ENCODE data around the gene BANF2. TPM values are rescaled to one million over a fixed set of nuclear protein-coding genes. Genes with fewer than 3 reads are reported as not detected.

Gene BANF2
- total and polyA plus RNA-seq, 2 of the 13 experiments (the other 11 are each of a cell fraction or from before 2014, with no cell fraction given) = 0.35 TPM; not detected in 1

DNA sequence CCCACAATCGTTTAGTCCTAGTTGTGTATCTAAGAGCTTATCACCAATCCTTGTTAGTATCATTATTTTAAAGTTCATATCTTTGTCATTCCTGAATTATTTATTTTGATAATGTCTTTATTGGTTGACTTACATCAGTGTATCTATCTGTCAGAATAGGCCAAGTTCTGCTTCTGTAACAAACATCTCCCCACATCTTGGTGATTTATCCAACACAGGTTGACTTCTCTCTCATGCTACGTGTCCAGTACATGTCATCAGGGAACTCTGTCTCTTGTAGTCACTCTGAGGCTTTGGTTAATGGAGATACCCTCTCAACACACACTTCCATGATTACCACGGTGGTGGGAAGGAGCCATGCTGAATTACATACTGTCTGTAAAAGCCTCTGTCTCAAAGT lies 38.4 kb downstream of the BANF2 start:
- intact Hi-C loops (cut with micrococcal nuclease; ENCODE audit: unreplicated experiment) = loop anchor here (10.0 kb wide), 1 partner anchor 713 kb away; no protein-coding TSS in a partner anchor
- in situ Hi-C loops (cut with HindIII; ENCODE audit: extremely low pct_ligation_motif_present, low pct_unique_long_range_greater_than_20kb) = no loop called here
- Histone ChIP-seq H3K4me3 (replicated peaks in 1 of 3; ENCODE audit: insufficient read depth in 1 of 3, low read depth in 2 of 3, low read length in 3 of 3) (no peak overlapping the region), H3K79me2 (ENCODE audit: insufficient read depth, low read length) (no peaks in the 10 kb centered on the region), H4K20me1 (ENCODE audit: insufficient read depth, low read length) (no peaks in the 10 kb centered on the region), H3K27ac (ENCODE audit: extremely low read length, insufficient read depth, low read length) (no peak overlapping the region), H3K27me3 (ENCODE audit: control insufficient read depth in 1 of 2, insufficient read depth in 2 of 2, low read length in 2 of 2) (peaks cover 7 to 39% of the 10 kb centered on the region in 2 experiments; a peak in 4 of 5 replicates), H3K4me2 (ENCODE audit: low read depth, low read length) (no peak overlapping the region), H3K4me1 (ENCODE audit: insufficient read depth, low read length) (peaks cover 14% of the 10 kb centered on the region), H3K36me3 (replicated peaks in 1 of 2; ENCODE audit: control insufficient read depth in 1 of 2, insufficient read depth in 2 of 2, low read length in 2 of 2) (no peaks in the 10 kb centered on the region), H2AFZ (ENCODE audit: low read length) (no peak overlapping the region), H3K9me3 (ENCODE audit: low read length) (peaks cover 4% of the 10 kb centered on the region; the same call in 1 of the 2 replicates), H3K9ac (ENCODE audit: insufficient read depth, low read depth, low read length) (no peak overlapping the region)
- no peak for ATAC-seq
- FAIRE-seq = no peak
- ChIA-PET CTCF (ENCODE audit: low intra/inter-chr PET ratio, low total read pairs) (no interaction called here), POLR2A (no interaction called here)
- 8% methylated on average over 3 of the region's 3 CpGs for WGBS (ENCODE audit: low lambda C conversion rate)
- no TSS peak for BruUV-seq (replicated peaks)
- DNase-seq (ENCODE audit: low spot score) = no peak
- TF ChIP-seq ZNF12 (CRISPR knock-in tag; IDR thresholded peaks at IDR 0.05) (peak; percentile 99), ZNF34 (CRISPR knock-in tag; IDR thresholded peaks at IDR 0.05; ENCODE audit: borderline replicate concordance) (no peak)

DNA sequence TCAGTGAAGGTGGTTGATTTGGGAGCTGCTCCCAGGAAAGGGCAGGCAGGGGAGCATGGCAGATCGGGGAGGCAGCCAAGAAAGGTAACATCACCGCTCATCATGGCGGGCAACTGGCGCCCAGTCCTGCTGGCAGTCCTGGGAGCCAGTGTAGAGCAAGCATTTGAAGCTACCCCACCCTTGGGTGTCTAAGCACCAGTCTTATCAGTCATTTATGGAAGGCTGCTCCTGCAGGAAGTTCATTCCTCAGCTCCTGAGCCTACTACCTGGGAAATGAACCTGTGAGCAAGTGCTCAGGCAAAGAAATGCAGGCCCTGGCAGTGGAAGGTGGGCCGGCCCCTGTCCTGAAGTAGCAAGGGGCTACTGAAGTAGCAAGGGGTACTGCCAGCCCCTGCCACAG lies 41.5 kb downstream of the BANF2 start:
- in situ Hi-C loops (cut with HindIII; ENCODE audit: extremely low pct_ligation_motif_present, low pct_unique_long_range_greater_than_20kb) (no loop called here), intact Hi-C loops (cut with micrococcal nuclease; ENCODE audit: unreplicated experiment) (no loop called here)
- Histone ChIP-seq H3K36me3 (replicated peaks in 1 of 2; ENCODE audit: control insufficient read depth in 1 of 2, insufficient read depth in 2 of 2, low read length in 2 of 2) (no peaks in the 10 kb centered on the region), H3K4me2 (ENCODE audit: low read depth, low read length) (no peak overlapping the region), H3K27ac (ENCODE audit: extremely low read length, insufficient read depth, low read length) (no peak overlapping the region), H2AFZ (ENCODE audit: low read length) (no peak overlapping the region), H3K4me1 (ENCODE audit: insufficient read depth, low read length) (no peaks in the 10 kb centered on the region), H4K20me1 (ENCODE audit: insufficient read depth, low read length) (no peaks in the 10 kb centered on the region), H3K9ac (ENCODE audit: insufficient read depth, low read depth, low read length) (no peak overlapping the region), H3K79me2 (ENCODE audit: insufficient read depth, low read length) (no peaks in the 10 kb centered on the region), H3K4me3 (replicated peaks in 1 of 3; ENCODE audit: insufficient read depth in 1 of 3, low read depth in 2 of 3, low read length in 3 of 3) (no peak overlapping the region), H3K27me3 (ENCODE audit: control insufficient read depth in 1 of 2, insufficient read depth in 2 of 2, low read length in 2 of 2) (peaks cover 1 to 39% of the 10 kb centered on the region in 2 experiments; a peak in 3 of 5 replicates), H3K9me3 (ENCODE audit: low read length) (peaks cover under 1% of the 10 kb centered on the region; the same call in 1 of the 2 replicates)
- DNase-seq (ENCODE audit: low spot score) (no peak), FAIRE-seq (no peak), ATAC-seq (no peak)
- 71% methylated on average over 5 of the region's 5 CpGs for WGBS (ENCODE audit: low lambda C conversion rate)
- CTCF ChIA-PET (ENCODE audit: low intra/inter-chr PET ratio, low total read pairs) = no interaction called here
- BruUV-seq (replicated peaks) = no TSS peak
- POLR2A ChIA-PET = no interaction called here
- TF ChIP-seq, protein P1, sequence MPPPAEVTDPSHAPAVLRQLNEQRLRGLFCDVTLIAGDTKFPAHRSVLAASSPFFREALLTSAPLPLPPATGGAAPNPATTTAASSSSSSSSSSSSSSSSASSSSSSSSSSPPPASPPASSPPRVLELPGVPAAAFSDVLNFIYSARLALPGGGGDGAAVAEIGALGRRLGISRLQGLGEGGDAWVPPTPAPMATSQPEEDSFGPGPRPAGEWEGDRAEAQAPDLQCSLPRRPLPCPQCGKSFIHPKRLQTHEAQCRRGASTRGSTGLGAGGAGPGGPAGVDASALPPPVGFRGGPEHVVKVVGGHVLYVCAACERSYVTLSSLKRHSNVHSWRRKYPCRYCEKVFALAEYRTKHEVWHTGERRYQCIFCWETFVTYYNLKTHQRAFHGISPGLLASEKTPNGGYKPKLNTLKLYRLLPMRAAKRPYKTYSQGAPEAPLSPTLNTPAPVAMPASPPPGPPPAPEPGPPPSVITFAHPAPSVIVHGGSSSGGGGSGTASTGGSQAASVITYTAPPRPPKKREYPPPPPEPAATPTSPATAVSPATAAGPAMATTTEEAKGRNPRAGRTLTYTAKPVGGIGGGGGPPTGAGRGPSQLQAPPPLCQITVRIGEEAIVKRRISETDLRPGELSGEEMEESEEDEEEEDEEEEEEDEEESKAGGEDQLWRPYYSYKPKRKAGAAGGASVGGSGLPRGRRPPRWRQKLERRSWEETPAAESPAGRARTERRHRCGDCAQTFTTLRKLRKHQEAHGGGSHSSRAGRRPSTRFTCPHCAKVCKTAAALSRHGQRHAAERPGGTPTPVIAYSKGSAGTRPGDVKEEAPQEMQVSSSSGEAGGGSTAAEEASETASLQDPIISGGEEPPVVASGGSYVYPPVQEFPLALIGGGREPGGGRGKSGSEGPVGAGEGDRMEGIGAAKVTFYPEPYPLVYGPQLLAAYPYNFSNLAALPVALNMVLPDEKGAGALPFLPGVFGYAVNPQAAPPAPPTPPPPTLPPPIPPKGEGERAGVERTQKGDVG (CRISPR knock-in tag; IDR thresholded peaks at IDR 0.05; ENCODE audit: borderline replicate concordance) = no peak
- no peak for TF ChIP-seq RAD21 (CRISPR knock-in tag; IDR thresholded peaks at IDR 0.05)
- TF ChIP-seq MTA3 (CRISPR knock-in tag; IDR thresholded peaks at IDR 0.05) = no peak
- TF ChIP-seq, protein P2, sequence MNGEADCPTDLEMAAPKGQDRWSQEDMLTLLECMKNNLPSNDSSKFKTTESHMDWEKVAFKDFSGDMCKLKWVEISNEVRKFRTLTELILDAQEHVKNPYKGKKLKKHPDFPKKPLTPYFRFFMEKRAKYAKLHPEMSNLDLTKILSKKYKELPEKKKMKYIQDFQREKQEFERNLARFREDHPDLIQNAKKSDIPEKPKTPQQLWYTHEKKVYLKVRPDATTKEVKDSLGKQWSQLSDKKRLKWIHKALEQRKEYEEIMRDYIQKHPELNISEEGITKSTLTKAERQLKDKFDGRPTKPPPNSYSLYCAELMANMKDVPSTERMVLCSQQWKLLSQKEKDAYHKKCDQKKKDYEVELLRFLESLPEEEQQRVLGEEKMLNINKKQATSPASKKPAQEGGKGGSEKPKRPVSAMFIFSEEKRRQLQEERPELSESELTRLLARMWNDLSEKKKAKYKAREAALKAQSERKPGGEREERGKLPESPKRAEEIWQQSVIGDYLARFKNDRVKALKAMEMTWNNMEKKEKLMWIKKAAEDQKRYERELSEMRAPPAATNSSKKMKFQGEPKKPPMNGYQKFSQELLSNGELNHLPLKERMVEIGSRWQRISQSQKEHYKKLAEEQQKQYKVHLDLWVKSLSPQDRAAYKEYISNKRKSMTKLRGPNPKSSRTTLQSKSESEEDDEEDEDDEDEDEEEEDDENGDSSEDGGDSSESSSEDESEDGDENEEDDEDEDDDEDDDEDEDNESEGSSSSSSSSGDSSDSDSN (CRISPR knock-in tag; IDR thresholded peaks at IDR 0.05) = no peak
- TF ChIP-seq ZNF230 (CRISPR knock-in tag; IDR thresholded peaks at IDR 0.05) = no peak
- TF ChIP-seq JUND (CRISPR knock-in tag; IDR thresholded peaks at IDR 0.05) = no peak
- no peak for TF ChIP-seq ZNF136 (CRISPR knock-in tag; IDR thresholded peaks at IDR 0.05; ENCODE audit: low read depth)
- TF ChIP-seq ZNF703 (CRISPR knock-in tag; IDR thresholded peaks at IDR 0.05; ENCODE audit: borderline replicate concordance) = no peak
- TF ChIP-seq, protein P3, sequence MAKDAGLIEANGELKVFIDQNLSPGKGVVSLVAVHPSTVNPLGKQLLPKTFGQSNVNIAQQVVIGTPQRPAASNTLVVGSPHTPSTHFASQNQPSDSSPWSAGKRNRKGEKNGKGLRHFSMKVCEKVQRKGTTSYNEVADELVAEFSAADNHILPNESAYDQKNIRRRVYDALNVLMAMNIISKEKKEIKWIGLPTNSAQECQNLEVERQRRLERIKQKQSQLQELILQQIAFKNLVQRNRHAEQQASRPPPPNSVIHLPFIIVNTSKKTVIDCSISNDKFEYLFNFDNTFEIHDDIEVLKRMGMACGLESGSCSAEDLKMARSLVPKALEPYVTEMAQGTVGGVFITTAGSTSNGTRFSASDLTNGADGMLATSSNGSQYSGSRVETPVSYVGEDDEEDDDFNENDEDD (CRISPR knock-in tag; IDR thresholded peaks at IDR 0.05; ENCODE audit: borderline replicate concordance) = no peak
- no peak for TF ChIP-seq U2AF2 (IDR thresholded peaks at IDR 0.05; ENCODE audit: low read depth, low read length)

Data from HepG2 (cell line).